T follicular helper cell (primary cell): ENCODE results near the gene CFAP61.

ENCODE experiments used
- DNase-seq: peaks from one replicate; pipeline ENCODE4 v3.0.0-alpha.2; 2020; ENCODE audit warnings: low read depth

The CFAP61 gene

GRCh38 chr20:20274821-20275220 lies 222.5 kb downstream of the CFAP61 start:
- DNase-seq: no peak

- DNase-seq: no peak
Observed at GRCh38 chr20:20275636-20276035, 223.3 kb downstream of the CFAP61 start.

- DNase-seq: no peak
Observed at GRCh38 chr20:20276811-20277530, 224.6 kb downstream of the CFAP61 start.

- no peak for DNase-seq
Observed at GRCh38 chr20:20277894-20278335, 225.6 kb downstream of the CFAP61 start.

- no peak for DNase-seq
Observed at GRCh38 chr20:20286061-20286460, 233.7 kb downstream of the CFAP61 start.

GRCh38 chr20:20289331-20289730 lies 237.0 kb downstream of the CFAP61 start:
- DNase-seq: no peak

GRCh38 chr20:20292472-20292871 lies 240.1 kb downstream of the CFAP61 start:
- no peak for DNase-seq

GRCh38 chr20:20293141-20293540 lies 240.8 kb downstream of the CFAP61 start:
- no peak for DNase-seq

GRCh38 chr20:20293691-20294385 lies 241.5 kb downstream of the CFAP61 start:
- no peak for DNase-seq

- no peak for DNase-seq
Observed at GRCh38 chr20:20295621-20296498, 243.5 kb downstream of the CFAP61 start.

GRCh38 chr20:20297181-20297580 lies 244.8 kb downstream of the CFAP61 start:
- DNase-seq: no peak

GRCh38 chr20:20297752-20298151 lies 245.4 kb downstream of the CFAP61 start:
- no peak for DNase-seq

- DNase-seq: no peak
Observed at GRCh38 chr20:20299904-20300303, 247.6 kb downstream of the CFAP61 start.

GRCh38 chr20:20303320-20303719 lies 251.0 kb downstream of the CFAP61 start:
- no peak for DNase-seq

- no peak for DNase-seq
Observed at GRCh38 chr20:20303742-20304141, 251.4 kb downstream of the CFAP61 start.

- DNase-seq: no peak
Observed at GRCh38 chr20:20304942-20305341, 252.6 kb downstream of the CFAP61 start.

- DNase-seq: no peak
Observed at GRCh38 chr20:20312562-20312961, 260.2 kb downstream of the CFAP61 start.

- DNase-seq: no peak
Observed at GRCh38 chr20:20317195-20317594, 264.9 kb downstream of the CFAP61 start.

- DNase-seq: no peak
Observed at GRCh38 chr20:20317621-20318364, 265.5 kb downstream of the CFAP61 start.

- DNase-seq: no peak
Observed at GRCh38 chr20:20318365-20319161, 266.2 kb downstream of the CFAP61 start.

GRCh38 chr20:20321134-20321533 lies 268.8 kb downstream of the CFAP61 start:
- no peak for DNase-seq
